G401 (cell line): ENCODE results near the gene RGL3. TPM values are rescaled to one million over a fixed set of nuclear protein-coding genes. Genes with fewer than 3 reads are reported as not detected.
A peak's percentile ranks its signal among the peaks of the same experiment; 100 is the strongest.
"Not testable (repeated sequence)": the region's sequence is repeated elsewhere in the genome, so short reads cannot be mapped to it uniquely, and the experiment has no call there.

ENCODE experiments used
- DNase-seq: peaks from one replicate; pipeline ENCODE4 v3.0.0-alpha.2; 2015; ENCODE audit warnings: low spot score
- in situ Hi-C: cut with HindIII; loops from 2 replicates; pipeline ENCODE4 v1.10.0; 2016; ENCODE audit warnings: low sequenced_read_pairs, mixed read lengths
- total RNA-seq: library from RNA; depleted of rRNA; stranded (reverse); fragments of >200 nt; shearing (Covaris generic); gene quantifications from 2 replicates; pipeline ENCODE4 v1.2.3, GENCODE V29; 2014

RGL3 gene
- total RNA-seq, 1 experiment from 2014 or later = not detected

- in situ Hi-C loops = no loop called here
- no peak for DNase-seq
These were observed 22.0 kb downstream of the RGL3 start for GRCh38 chr19:11397089-11397610.

- in situ Hi-C loops = no loop called here
- no peak for DNase-seq
These were observed 28.0 kb downstream of the RGL3 start for GRCh38 chr19:11390933-11391680.

GRCh38 chr19:11390359-11390758, 28.8 kb downstream of the RGL3 start:
- in situ Hi-C loops = no loop called here
- DNase-seq = no peak

GRCh38 chr19:11387162-11388034, 31.7 kb downstream of the RGL3 start:
- in situ Hi-C loops = no loop called here
- DNase-seq = no peak

GRCh38 chr19:11384778-11385129, 34.4 kb downstream of the RGL3 start:
- DNase-seq = no peak
- in situ Hi-C loops = no loop called here

- no peak for DNase-seq
- in situ Hi-C loops = no loop called here
These were observed 35.4 kb downstream of the RGL3 start for GRCh38 chr19:11383706-11384048.

GRCh38 chr19:11382898-11383705, 36.0 kb downstream of the RGL3 start:
- in situ Hi-C loops = no loop called here
- DNase-seq = no peak

GRCh38 chr19:11380653-11381537, 38.2 kb downstream of the RGL3 start:
- peak; percentile 99 for DNase-seq
- in situ Hi-C loops = no loop called here

- no peak for DNase-seq
- in situ Hi-C loops = no loop called here
These were observed 39.2 kb downstream of the RGL3 start for GRCh38 chr19:11379857-11380350.

- DNase-seq, in situ Hi-C loops: not testable (repeated sequence)
These were observed 39.8 kb downstream of the RGL3 start for GRCh38 chr19:11379269-11379845.

GRCh38 chr19:11378319-11379189, 40.6 kb downstream of the RGL3 start:
- in situ Hi-C loops = no loop called here
- peak; percentile 59 for DNase-seq

- in situ Hi-C loops = no loop called here
- DNase-seq = no peak
These were observed 41.4 kb downstream of the RGL3 start for GRCh38 chr19:11377756-11378155.

- peak; percentile 27 for DNase-seq
- in situ Hi-C loops = no loop called here
These were observed 41.9 kb downstream of the RGL3 start for GRCh38 chr19:11377237-11377636.

- in situ Hi-C loops = no loop called here
- DNase-seq = no peak
These were observed 43.8 kb downstream of the RGL3 start for GRCh38 chr19:11375143-11375948.

GRCh38 chr19:11374433-11375142, 44.5 kb downstream of the RGL3 start, which contains the start of gene SWSAP1:
Gene SWSAP1, plus strand, starts transcription at chr19:11374666. Its CDS starts 15 bp downstream, at chr19:11374681.
- in situ Hi-C loops = no loop called here
- DNase-seq = peak; percentile 100
